ENCODE measurements around the gene RSPRY1. TPM values are rescaled to one million over a fixed set of nuclear protein-coding genes. Genes with fewer than 3 reads are reported as not detected.
A peak's percentile ranks its signal among the peaks of the same experiment; 100 is the strongest.

RSPRY1 gene
- total RNA-seq, 1 donor from 2014 or later, result 34.9 TPM

GRCh38 chr16:57149391-57149790 lies 36.7 kb upstream of the RSPRY1 start:
- Histone ChIP-seq H3K4me1 (peaks cover 57% of the 10 kb centered on the region), H3K27me3 (ENCODE audit: low read depth) (no peaks in the 10 kb centered on the region), H3K27ac (peak overlapping the region; percentile 72), H3K4me3 (no peak overlapping the region), H3K9me3 (no peaks in the 10 kb centered on the region), H3K36me3 (peaks cover 28% of the 10 kb centered on the region)
- intact Hi-C loops (cut with DNase I), result no loop called here
- ATAC-seq, result no peak
- no peak for TF ChIP-seq CTCF (IDR thresholded peaks at IDR 0.05)
- DNase-seq, result no peak

GRCh38 chr16:57150682-57151330 lies 35.3 kb upstream of the RSPRY1 start:
- Histone ChIP-seq H3K27ac (peak overlapping the region; percentile 36), H3K27me3 (ENCODE audit: low read depth) (no peaks in the 10 kb centered on the region), H3K4me1 (peaks cover 45% of the 10 kb centered on the region), H3K4me3 (no peak overlapping the region), H3K36me3 (peaks cover 42% of the 10 kb centered on the region), H3K9me3 (no peaks in the 10 kb centered on the region)
- intact Hi-C loops (cut with DNase I), result no loop called here
- ATAC-seq (no peak), DNase-seq (no peak)
- no peak for TF ChIP-seq CTCF (IDR thresholded peaks at IDR 0.05)

GRCh38 chr16:57151369-57151768 lies 34.8 kb upstream of the RSPRY1 start:
- intact Hi-C loops (cut with DNase I), result no loop called here
- TF ChIP-seq CTCF (IDR thresholded peaks at IDR 0.05), result no peak
- ATAC-seq (no peak), DNase-seq (no peak)
- Histone ChIP-seq H3K4me1 (peaks cover 45% of the 10 kb centered on the region), H3K27ac (peak overlapping the region; percentile 36), H3K4me3 (no peak overlapping the region), H3K27me3 (ENCODE audit: low read depth) (no peaks in the 10 kb centered on the region), H3K9me3 (no peaks in the 10 kb centered on the region), H3K36me3 (peaks cover 47% of the 10 kb centered on the region)

GRCh38 chr16:57152096-57153093 lies 33.7 kb upstream of the RSPRY1 start:
- DNase-seq (no peak), ATAC-seq (no peak)
- Histone ChIP-seq H3K4me1 (peaks cover 34% of the 10 kb centered on the region), H3K27ac (no peak overlapping the region), H3K9me3 (no peaks in the 10 kb centered on the region), H3K4me3 (no peak overlapping the region), H3K27me3 (ENCODE audit: low read depth) (no peaks in the 10 kb centered on the region), H3K36me3 (peaks cover 56% of the 10 kb centered on the region)
- no peak for TF ChIP-seq CTCF (IDR thresholded peaks at IDR 0.05)
- intact Hi-C loops (cut with DNase I), result no loop called here

- peaks cover 70% of the 10 kb centered on the region for H3K36me3 ChIP-seq
- no peaks in the 10 kb centered on the region for H3K27me3 ChIP-seq (ENCODE audit: low read depth)
- no peak for ATAC-seq
- H3K4me1 ChIP-seq, result peaks cover 25% of the 10 kb centered on the region
- no peak overlapping the region for H3K27ac ChIP-seq
- DNase-seq, result no peak
- H3K9me3 ChIP-seq, result no peaks in the 10 kb centered on the region
- TF ChIP-seq CTCF (IDR thresholded peaks at IDR 0.05), result no peak
- intact Hi-C loops (cut with DNase I), result no loop called here
- no peak overlapping the region for H3K4me3 ChIP-seq
Observed at GRCh38 chr16:57153841-57154240, 32.3 kb upstream of the RSPRY1 start.
